ENCODE data around the gene SSTR3.

Gene SSTR3

DNA sequence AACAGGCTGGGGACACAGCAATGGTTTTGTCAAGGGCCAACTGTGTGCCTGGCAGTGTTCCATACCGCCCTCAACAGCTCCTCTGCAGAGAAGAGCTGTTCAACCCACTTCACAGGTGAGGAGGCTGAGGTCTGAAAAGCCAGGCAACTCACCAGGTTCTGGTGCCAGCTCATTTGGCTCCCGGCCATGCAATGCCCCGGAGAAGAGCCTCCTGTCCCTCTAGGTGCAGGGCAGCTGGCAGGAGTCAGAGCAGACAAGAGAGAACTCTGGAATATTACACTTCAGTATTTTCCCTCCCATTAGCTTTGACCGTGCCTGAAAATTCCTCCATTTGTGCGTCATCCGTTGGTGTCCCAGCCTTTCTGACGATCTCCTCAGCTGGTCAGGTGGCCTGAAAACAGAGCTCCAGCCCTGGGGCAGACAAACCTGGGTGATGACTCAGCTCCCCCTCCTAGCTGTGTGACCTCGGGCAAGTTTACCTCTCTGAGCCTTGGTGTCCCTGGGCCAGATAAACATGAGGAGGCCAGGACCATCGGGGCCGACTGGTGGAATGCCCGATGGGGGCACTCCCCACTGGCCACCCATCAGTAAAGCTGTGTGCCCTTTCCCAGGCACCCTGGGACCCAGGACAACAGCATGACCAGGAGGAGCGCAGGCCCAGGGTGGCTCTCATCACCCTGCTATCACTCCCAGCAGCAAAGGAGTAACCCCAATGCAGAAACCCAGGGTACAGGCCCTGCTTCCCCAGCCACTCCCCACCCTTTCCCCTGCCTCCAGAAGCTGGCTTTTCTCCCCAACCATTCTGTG, 14.6 kb downstream of the SSTR3 start:
- DNase-seq (ENCODE audit: low read depth in 4 of 4, low spot score in 1 of 4): no peak

DNA sequence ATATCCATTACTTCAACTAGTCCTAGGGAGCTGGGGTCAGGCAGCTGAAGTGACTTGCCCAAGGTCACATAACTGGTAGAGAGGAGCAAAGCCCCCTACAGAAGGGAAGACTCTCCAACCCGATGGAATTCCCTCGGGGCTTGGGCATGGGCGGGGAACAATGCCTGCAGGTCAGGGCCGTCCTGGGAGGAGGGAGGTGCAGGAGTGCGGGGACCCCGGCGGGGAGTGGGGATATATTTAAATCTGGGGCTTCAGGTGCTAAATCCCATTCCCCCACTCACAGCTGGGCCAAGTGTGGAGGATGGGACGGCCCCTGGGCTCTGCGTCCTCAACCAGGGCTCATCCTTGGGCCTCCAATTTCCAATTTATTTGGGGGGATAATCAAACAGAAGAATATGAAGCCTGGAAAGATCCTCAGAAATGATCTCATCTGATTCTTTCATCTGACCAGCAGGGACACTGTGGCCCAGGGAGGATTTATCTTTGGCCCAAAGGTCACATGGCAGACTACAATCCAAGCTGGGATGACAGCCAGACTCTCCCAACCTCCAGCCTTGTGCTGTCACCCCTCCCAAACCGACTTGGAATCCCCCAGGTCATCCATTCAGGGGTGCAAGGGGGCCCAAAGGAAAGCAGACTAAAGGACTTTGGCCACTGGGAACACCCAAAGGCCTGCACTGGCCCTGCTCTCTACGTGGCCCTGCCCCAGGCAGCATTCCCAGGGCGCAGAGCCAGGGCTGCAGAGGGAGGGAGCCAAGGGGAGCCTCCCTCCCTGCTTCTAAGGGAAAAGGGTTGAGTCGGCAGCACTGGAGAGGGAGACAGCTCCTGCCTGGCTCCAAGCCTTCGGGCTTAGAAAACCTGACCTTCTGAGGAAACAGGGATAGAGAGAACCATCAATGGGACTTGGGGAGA, 15.5 kb downstream of the SSTR3 start:
- DNase-seq (ENCODE audit: low read depth in 4 of 4, low spot score in 1 of 4): no peak

DNA sequence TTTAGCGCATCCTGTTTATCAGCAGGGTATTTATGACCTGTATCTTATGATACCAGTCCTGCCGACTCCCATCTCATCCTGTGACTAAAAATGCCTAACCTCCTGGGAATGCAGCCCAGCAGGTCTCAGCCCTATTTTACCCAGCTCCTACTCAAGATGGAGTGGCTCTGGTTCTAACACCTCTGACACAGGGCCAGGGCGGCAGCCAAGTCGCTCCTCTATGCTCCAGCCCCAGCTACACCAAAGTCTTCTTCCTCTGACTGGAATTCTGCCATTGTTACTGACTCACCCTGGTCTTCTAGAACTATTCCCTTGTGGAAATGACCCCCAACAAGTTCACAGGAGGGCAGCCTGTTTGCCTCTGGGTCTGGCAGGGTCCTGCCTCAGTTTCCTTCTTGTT, 16.4 kb downstream of the SSTR3 start:
- DNase-seq (ENCODE audit: low read depth in 4 of 4, low spot score in 1 of 4): no peak

DNA sequence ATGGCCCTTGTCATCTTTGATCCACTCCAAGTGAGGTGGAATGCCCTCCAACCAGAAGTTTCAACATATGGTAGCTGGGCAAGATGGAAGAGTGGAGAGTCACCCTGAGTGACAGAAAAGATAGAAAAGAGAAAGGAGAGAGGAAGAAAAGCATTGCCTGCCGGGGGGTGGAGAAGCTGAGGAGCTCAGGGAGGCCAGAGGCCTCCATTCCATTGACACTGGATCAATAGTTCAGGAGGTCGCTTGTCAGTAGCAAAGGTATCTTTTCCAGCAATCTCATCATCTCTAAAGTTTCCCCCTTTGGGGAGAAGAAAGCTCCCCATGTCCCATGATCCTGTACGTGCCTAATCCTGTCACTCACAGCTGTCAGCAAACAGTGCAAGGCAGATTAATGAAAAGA, 17.5 kb downstream of the SSTR3 start:
- no peak for DNase-seq (ENCODE audit: low read depth in 4 of 4, low spot score in 1 of 4)

DNA sequence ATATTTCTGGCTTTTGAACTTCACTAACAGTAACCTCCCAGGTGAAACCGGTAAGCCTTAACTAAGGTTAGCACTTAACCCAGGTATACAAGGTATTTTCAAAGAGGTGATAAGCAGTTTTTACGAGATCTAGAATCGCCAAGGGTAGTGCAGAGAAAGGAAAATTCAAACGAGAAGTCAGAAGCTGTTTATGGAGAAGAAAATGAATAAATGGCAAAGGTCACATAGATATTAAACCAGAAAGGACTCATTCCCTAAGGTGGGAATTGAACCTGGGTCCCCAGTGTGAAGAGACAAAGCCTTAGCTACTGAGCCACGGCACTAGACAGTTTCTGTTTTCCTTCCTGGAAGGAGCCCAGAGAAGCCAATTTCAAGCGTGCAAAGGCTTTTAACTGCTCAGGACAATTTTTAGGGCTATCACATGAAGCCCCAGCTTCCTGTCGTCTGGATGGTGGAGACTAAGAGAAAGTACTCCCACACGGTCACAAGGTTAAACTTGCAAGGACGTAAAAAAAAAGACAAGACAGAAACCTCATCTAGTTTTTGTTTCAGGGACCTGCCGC, 18.6 kb downstream of the SSTR3 start:
- peak in 3 of 4 experiments; percentile 22 to 39 (median 27) for DNase-seq (ENCODE audit: low read depth in 4 of 4, low spot score in 1 of 4)

DNA sequence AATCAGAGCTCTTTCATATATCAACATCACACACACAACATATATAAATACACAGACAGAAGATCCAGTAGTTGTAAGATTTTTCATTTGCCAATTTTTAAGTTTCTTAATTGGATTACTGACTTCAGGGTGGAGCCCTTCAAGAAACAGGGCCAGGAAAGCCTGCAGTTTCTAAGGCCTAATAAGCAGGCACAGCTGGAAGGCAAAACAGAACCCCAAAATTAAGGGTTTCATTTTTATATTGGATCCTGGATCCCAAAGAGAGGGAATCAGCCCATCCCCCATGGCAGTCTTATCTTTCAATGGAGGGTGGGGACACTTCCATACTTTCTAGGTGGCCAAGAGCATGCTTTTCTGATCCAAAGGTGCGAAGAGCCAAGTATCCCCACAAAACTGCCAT, 19.5 kb downstream of the SSTR3 start:
- DNase-seq (ENCODE audit: low read depth in 4 of 4, low spot score in 1 of 4): no peak

DNA sequence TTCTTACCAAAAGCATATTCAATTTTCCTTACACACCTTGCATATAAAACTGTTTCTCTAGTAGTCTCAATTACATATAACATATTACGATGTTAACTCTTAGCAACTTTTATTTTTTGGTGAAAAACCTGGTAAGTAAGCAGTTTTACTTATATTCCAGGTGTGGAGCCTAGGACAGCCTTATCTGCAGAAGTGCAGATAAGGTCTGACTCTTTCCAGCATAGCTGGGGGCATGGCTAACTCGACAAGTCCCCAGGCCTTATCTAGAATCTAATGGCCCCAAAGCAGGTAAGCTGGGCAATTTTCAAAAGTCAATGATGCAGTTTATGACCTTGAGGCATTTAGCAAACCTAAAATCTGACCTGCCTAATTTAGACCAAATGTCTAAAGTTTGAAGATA, 20.1 kb downstream of the SSTR3 start:
- DNase-seq (ENCODE audit: low read depth in 4 of 4, low spot score in 1 of 4): no peak

DNA sequence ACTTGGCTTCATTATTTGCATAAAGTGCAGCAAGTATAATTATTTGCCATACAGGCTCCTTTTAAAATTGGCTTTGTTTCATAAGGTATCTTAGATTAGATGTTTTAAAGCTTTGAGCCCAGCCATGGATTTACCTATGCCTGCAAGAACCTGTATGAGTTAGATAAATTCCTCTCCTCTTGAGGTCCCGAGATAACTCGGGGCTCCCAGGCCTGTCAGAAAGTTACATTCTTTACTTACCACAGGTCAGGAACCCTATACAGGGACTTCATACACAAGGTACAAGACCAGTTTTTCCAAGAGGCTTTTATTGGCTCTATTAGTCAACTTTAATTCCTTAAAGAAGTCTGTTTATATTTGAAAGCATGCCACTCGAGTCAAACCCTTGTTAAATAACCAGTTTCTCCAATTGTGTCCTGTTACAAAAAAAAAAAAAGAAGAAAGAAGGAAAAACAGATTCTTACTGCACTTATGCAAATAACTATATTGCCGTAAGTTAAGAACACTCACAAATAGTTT, 22.0 kb downstream of the SSTR3 start:
- DNase-seq (ENCODE audit: low read depth in 4 of 4, low spot score in 1 of 4): no peak

DNA sequence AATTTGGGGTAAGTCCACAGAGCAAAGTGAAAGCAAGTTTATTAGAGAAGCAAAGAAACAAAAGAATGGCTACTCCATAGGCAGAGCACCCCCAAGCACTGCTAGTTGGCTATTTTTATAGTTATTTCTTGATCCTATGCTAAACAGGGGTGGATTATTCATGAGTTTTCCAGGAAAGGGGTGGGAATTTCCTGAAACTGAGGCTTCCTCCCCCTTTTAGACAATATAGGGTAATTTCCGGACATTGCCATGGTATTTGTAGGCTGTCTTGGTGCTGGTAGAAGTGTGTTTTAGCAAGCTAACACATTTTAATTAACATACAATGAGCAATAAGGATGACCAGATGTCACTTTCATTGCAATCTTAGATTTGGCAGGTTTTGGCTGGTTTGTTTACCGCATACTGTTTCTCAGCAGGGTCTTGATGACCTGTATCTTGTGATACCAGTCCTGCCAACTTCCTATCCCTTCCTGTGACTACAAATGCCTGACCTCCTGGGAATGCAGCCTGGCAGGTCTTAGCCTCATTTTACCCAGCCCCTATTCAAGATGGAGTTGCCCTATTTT, 23.3 kb downstream of the SSTR3 start:
- no peak for DNase-seq (ENCODE audit: low read depth in 4 of 4, low spot score in 1 of 4)

DNA sequence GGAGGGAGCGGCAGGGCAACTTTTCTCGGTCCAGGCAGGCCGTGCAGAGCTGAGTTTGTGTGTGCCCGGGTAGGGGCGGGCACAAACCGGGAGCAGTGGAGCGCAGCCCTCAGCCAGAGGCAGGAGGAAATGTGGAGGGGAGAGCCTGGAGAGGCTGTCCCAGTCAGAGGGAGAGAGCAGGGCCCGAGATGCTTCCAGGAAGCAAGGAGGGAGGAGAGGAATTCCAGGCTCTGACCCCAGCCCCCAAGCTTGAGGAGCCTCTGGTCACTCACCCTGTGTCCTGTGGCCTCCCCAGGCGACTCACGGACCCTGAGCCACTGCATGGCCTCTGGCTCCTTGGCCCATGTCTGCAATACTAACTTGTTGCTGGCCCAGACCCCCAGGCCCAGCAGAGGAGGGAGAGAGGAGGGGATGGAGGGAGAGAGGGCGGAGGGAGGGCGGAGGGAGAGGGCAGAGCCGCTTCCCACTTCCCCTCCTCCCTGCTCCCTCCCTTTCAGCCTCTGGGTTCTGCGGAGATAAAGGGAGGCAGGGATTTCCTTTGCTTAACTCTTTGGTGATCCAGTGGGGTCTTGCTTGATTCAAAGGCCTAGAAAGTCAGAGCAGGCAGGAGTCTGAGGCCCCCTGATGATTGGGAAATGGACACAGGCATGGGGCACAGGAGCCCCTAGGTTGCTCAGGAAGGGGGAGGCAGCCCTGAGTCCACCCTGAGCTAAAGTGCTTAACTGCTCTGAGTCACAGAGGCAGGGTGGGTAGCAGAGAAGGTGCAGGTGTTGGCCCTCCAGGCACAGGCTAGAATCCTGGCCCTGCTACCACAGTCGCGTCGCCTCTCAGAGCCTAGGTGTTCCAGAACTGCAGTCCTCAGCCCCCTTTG, 24.2 kb downstream of the SSTR3 start, which contains the start of gene C1QTNF6:
Gene C1QTNF6, minus strand, starts transcription at position 357 of the 871 bp plus-strand sequence. Its CDS starts 34 bp downstream, at position 323.
- DNase-seq (ENCODE audit: low read depth in 4 of 4, low spot score in 1 of 4): no peak

DNA sequence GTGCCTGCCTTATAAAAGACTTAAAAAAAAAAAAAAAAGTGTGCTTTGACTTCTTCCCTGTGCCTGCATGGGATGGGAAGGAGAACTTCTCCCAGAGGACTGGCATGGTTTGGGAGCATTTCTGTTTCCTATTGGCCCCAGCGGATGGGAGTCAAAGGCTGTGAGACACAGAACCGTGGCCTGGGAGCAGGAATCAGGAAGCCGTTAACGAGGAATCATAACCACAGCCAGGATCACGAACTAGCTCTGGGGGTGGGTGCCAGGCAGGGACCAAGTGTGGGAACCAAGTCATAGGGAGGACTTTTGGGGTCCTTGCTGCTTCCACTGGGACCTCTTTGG, 24.8 kb downstream of the SSTR3 start:
- no peak for DNase-seq (ENCODE audit: low read depth in 4 of 4, low spot score in 1 of 4)

DNA sequence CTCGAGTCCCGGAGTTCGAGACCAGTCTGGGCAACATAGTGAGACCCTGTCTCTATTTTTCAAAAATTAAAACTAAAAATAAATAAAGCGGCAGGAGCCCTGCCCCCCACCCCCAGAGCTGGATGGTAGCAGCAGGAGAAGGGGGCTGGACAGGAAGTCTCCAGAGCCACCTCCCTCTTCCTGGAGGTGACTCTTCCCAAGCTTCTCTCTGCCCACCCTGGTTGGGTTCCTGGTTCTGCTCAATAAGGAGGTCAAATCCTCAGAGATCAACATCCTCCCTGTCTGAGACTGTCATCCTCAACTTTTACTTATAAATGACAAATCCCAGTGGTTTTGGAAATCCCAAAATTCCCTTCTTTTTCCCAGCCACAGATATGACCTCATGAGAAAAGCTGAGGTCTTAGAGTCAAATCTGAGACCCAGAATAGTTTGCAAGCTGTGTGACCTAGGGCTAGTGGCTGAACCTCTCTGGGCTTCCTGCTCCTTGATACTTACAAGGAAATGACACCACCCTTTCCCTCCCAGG, 25.2 kb downstream of the SSTR3 start:
- no peak for DNase-seq (ENCODE audit: low read depth in 4 of 4, low spot score in 1 of 4)

DNA sequence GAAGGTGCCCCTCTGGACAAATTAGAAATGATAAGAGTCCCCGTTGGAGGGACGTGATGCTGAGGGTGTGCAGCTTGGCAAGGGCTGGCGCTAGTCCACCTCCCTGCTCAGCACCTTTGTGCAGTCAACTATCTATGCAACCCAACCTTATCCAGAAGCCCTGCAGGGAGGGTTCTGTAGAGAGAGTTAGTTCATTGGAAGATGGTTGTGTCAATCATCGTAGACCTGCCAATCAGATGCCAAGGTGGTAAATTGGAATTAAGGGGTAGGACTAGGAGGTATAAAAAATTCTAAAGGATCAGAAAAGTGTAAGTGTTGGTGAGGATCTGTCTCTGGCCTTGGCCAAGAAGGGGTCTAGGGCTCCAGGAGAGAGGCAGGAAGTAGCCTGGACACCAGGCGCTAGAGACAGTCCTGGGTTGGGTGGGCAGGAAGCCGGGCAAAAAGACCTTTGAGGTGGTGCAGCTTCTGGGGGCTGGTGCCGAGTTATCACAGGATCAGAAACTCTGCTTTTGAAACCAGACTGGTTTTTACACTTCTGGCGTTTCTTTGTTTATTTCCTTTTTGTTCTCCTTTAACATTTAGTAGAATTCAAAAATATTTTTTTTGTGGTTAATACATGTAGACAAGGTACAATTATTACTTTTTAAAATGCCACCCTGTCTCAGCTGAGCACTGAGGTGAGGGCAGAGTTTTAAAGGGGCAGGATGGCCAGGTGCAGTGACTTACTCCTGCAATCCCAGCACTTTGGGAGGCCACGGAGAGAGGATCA, 25.9 kb downstream of the SSTR3 start:
- no peak for DNase-seq (ENCODE audit: low read depth in 4 of 4, low spot score in 1 of 4)

DNA sequence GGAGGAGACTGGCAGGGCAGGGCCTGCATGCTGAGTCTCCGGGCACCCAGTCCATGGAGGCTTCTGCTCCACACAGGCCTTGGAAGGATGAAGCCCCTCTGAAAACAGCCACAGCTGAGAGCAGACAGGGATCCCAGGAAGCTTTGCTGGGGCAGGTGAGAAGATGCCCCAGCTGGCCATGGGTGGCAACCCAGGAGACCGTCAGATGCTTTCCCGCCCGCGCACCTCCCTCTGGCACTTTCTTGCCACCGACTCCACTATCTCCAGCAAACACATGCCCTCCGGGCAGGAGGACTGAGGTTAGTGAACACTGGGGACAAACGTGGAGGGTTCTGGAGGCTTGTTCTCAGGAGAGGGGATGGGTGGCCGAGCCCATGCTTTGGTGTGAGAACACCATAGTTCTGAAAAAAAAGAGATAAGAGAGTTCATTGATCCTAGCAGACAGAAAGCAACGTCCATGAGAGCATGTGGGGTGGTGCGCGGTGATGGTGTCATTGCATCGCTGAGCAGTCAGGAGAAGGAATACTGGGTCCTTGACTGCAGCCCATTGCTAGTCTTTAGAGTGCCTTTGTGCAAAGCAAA, 26.5 kb downstream of the SSTR3 start:
- no peak for DNase-seq (ENCODE audit: low read depth in 4 of 4, low spot score in 1 of 4)

DNA sequence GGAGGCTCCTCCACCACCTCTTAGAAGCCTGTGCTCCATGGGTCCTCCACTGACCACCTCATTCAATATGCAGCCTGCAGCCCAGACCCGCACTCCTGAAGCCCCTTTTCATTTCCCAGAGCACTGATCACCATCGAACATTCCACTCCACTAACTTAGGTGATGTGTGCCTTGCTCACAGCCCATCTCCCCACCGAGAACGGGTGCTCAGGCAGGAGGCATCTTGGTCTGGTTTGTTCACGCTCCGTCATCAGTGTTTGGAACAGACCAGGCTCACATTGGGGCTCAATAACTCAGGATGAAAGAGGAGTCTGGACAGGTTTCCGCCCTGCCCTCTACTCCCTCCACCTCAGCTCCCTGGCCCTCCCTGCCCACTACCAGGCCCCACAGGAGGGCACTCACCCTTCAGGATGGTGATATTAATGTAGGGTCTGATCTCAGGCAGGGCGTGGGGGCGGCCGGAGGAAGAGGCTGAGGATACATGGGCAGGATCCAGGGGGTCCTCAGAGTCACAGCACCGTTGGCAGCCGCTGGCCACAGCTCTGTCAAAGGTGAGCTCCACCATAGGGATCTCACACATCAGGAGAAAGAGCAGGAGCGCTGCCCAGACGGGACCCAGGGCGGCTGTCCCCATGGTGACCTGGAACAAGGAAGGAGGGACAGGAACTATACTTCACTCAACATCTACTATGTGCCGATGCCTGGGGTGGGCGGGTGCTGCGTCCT, 27.3 kb downstream of the SSTR3 start:
- no peak for DNase-seq (ENCODE audit: low read depth in 4 of 4, low spot score in 1 of 4)

DNA sequence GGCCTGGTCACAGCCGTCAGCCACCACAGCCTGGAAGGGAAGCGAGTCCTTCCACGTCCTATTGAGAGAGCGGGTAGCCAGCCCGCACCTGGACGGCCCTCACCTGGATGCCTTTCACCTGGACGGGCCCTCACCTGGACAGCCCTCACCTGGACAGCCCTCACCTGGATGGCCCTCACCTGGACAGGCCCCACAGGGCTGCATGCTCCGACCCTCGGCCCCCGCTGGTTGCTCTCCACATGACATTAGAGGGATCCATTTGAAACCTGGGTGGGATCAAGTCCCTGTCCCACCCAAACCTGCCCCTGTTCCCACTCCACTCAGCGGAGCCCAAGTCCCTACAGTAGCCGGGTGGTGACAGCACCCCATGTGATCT, 27.9 kb downstream of the SSTR3 start:
- DNase-seq (ENCODE audit: low read depth in 4 of 4, low spot score in 1 of 4): no peak

DNA sequence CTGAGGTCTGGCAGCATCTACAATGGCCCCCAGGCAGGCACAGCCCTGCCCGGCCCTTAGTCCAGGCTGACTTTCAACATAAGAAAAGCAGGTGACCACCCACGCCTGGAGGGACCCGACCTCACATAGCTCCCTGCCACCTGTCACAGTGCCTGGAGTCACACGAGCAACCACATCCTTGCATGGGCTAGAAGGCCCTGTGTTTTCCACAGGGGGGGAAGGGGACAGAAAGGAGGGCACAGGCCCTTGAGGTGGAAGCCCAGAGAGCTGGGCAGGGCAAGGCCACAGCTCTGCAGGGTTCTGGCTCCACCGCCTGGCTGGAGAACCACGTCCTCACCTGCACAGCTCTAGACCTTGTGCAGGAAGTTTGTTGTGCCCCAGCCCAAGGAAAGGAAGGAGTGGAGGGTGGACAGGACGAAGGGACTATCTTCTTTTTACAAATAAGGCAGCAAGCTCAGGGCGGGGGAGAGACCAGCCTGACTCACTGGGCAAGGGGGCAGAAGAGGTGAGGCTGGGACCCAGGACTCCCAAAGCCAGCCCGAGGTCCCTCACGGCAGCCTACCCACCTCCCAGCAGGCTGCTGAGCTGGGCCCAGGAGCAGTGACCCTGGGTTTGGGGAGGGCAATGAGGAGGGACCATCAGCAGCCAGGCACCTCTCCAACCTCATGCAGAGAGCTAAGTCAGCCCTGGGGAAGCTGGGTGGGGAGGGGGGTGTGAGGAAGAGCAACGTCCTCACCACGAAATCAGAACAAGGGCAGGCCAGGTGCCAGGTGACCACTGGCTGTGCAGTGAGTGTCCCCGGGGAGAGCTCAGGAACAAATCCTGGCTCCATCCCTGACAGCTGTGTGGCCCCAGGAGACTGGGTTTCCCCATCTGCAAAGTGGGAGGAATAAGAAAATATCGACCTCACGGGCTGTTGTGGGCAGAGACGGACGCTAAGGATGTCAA, 28.6 kb downstream of the SSTR3 start:
- no peak for DNase-seq (ENCODE audit: low read depth in 4 of 4, low spot score in 1 of 4)

DNA sequence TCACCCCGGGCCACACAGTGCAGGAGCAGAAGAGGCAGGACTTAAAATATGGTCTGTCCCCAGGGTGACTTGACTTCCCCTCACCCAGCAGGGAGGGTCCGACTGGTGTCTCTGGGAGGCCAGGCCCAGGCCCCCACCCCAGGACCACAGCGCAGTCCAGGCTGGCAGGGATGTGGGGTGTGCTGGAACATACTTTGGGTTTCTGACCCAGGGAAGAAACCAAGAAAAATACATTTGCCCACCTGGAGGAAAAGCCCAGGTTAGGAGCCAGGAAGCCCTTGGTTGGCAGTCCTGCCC, 29.4 kb downstream of the SSTR3 start:
- no peak for DNase-seq (ENCODE audit: low read depth in 4 of 4, low spot score in 1 of 4)

Measured in stimulated activated CD4-positive, alpha-beta T cell treated with anti-CD3 and anti-CD28 coated beads, Interleukin-1b, Interleukin-23, amount 100 ng/mL, for 24 hours (primary cell).